Urothelium cell line (cell line): ENCODE results near the gene IGFN1.

Experiments used
- DNase-seq: peaks from one replicate; pipeline ENCODE4 v3.0.0; 2011; ENCODE audit warnings: low spot score, mixed read lengths
- FAIRE-seq: peaks from 2 replicates; lab custom pipeline; 2011; peaks lifted over from hg19 to GRCh38; lab: Jason Lieb, UNC

The IGFN1 gene

GRCh38 chr1:201215531-201216357 is 25.1 kb downstream of the IGFN1 start:
- DNase-seq: no peak
- no peak for FAIRE-seq

GRCh38 chr1:201216395-201217085 is 25.9 kb downstream of the IGFN1 start:
- no peak for FAIRE-seq
- no peak for DNase-seq

DNA sequence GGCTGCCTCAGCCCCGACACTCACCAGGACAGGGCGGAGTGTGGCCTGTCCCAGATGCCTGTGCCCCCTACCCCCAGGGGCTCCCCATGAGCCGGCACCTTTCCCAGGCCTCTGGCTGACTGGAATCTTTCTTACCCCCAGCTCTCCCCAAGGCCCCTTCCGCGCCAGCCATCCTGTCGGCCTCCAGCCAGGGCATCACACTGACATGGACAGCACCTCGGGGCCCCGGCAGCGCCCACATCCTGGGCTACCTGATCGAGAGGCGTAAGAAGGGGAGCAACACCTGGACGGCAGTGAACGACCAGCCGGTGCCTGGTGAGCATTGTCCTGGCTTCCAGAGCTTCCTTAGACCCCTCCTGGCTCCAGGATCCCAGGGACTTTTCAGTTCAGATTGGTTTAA is 26.5 kb downstream of the IGFN1 start:
- FAIRE-seq: no peak
- DNase-seq: no peak

- FAIRE-seq: no peak
- DNase-seq: no peak
These were observed 27.2 kb downstream of the IGFN1 start for GRCh38 chr1:201217851-201218250.

DNA sequence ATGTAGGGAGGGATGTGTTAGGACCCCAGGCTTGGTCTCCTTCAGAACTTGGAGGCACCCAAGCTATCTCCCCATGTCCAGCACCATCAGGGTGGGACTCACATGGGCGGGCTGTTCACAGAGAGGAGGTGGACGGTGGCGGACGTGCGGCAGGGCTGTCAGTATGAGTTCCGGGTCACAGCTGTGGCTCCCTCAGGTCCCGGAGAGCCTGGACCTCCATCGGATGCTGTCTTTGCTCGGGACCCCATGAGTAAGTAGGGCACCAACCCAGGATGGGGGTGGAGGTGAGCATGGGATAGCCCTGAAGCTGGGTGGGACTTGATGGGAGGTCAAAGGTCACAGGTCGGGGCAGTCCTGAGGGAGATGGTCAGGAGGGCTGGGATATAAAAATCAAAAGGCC is 27.8 kb downstream of the IGFN1 start:
- no peak for FAIRE-seq
- no peak for DNase-seq

DNA sequence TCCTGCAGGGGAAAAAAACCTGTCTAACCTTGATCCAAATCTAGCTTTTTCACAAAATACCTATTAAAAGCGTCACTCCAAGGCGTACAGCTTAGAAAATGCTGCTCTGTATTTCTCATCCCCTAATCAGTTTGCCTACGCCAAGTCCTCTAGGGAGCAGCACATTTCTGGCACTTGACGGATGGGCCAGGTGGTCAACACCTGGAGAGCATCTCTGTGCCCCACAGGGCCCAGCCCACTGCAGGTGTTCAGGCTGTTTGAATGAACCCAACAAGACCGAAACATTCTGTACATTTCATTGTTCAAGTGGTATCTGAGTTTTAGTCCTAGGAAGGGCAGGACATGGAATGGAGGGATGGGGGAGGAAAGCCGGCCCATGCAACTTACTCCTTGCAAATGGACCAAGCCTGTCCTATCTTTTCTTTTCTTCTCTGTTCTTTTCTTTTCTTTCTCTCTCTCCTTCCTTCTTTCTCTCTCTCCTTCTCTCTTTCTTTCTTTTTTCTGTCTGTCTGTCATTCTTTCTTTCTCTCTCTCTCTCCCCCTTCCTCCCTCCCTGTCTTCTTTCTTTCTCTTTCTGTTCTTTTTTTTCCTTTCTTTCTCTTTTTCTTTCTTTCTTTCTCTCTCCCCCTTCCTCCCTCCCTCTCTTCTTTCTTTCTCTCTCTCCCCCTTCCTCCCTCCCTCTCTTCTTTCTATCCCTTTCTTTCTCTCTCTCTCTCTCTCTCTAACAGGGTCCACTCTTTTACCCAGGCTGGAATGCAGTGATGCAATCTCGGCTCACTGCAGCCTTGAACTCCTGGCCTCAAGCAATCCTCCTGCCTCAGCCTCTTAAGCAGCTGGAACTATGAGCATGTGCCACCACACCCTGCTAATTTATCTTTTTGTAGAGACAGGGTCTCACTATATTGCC is 29.1 kb downstream of the IGFN1 start:
- DNase-seq (no peak), FAIRE-seq (no peak)

- no peak for DNase-seq
- FAIRE-seq: no peak
These were observed 29.7 kb downstream of the IGFN1 start for GRCh38 chr1:201220388-201220715.

- DNase-seq: no peak
- FAIRE-seq: no peak
These were observed 30.7 kb downstream of the IGFN1 start for GRCh38 chr1:201221201-201221846.

GRCh38 chr1:201222125-201222524 is 31.5 kb downstream of the IGFN1 start:
- no peak for DNase-seq
- no peak for FAIRE-seq

DNA sequence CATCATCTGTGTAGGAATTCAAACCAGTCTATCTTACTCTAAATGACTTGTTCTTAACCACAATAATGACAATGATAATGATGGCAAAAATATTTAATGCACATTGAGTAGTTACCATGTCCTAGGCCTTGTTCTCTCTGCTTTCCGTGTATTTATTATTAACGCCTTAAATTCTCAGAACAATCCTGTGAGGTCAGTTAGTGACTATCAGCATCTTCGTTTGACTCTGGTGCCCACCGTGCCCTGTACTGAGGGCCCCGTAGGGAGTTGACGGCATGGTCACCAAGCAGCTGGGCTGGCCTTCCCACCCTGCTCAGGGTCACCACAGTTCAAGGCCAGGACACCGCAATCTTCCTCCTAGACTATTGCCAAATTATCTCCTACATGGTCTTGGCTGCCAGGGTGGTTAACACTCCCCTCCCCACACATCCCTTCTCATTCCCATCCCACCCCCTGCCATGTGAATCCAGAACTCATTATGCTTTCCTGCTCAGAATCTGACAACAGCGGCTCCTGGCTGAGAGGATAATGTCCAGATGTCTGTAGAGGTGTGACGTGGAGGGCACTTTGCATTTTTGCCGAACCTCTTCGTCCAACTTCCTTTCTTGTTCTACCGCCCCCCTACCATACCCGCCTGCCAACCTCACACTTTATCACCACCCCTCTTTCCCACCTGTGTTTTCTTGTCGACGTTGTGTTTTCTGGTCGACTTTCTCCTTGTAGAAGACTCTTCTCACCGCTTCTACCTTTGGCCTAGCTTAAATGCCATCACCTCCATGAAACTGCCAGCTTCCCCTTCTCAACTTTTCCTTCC is 33.4 kb downstream of the IGFN1 start:
- FAIRE-seq: no peak

DNA sequence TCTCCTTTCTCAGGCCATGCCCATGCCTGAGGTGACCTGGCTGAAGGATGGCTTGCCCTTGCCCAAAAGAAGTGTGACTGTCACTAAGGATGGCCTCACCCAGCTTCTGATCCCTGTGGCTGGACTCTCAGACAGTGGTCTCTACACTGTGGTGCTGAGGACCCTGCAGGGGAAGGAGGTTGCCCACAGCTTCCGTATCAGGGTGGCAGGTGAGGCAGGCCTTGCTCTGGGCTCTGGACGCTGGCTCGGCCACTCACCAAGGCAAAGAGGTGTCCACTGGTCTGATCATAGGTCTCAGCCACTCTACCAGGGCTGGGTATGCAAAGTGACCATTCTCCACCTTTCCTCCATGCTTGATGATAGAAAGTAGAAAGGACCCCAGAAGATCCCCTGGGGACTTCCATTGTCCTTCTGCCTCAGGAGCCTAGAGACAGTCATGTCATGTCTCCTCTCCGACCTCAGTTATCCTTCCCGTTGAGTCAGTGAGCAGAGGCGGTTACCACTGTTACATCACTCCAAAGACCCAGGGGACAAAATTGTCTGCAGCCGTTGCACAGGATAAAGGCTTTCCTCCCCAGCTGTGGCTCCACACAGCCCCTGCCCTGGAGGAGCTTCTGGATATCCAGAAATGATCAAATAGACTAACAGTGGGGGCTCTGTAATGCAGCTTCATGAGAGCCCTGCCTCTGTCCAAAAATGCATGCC is 34.2 kb downstream of the IGFN1 start:
- DNase-seq (no peak), FAIRE-seq (no peak)

More for the DNA sequence above, 33.4 kb downstream of the IGFN1 start:
- no peak for DNase-seq

DNA sequence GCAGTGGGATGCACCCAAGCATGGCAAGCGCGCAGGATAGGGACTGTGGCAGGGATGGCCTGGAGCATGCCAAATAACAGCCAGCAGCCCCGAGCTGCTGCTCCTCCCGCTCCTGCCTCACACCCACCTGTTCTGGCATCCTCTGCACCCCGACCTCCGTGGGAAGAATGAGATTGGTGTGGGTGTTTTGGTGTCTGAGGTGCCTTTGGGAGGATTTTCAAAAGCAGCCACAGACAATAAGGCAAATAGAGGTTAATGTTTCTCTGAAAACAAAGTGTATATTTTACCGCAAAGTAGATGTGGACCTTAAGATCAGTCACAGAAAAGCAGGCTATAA is 35.5 kb downstream of the IGFN1 start:
- no peak for DNase-seq
- FAIRE-seq: no peak

DNA sequence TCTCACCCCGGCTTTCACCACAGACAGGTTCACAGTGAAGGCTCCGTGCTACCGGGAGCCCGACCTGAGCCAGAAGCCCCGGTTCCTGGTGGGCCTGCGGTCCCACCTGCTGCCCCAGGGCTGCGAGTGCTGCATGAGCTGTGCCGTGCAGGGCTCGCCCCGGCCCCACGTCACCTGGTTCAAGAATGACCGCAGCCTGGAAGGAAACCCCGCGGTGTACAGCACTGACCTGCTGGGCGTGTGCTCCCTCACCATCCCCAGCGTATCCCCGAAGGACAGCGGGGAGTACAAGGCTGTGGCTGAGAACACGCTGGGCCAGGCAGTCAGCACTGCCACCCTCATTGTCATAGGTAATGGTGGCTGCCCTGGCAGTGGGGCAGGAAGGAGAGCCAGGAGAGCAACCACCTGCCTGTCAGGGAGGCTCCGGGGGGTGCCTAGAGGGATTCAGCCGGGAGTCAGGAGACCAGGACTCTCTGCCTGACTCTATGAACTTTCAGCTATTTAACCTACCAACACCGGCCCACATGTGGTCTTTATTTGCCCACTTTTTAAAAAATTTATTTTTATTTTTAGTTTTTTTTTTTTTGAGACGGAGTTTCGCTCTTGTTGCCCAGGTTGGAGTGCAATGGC is 36.4 kb downstream of the IGFN1 start:
- no peak for DNase-seq
- FAIRE-seq: no peak

DNA sequence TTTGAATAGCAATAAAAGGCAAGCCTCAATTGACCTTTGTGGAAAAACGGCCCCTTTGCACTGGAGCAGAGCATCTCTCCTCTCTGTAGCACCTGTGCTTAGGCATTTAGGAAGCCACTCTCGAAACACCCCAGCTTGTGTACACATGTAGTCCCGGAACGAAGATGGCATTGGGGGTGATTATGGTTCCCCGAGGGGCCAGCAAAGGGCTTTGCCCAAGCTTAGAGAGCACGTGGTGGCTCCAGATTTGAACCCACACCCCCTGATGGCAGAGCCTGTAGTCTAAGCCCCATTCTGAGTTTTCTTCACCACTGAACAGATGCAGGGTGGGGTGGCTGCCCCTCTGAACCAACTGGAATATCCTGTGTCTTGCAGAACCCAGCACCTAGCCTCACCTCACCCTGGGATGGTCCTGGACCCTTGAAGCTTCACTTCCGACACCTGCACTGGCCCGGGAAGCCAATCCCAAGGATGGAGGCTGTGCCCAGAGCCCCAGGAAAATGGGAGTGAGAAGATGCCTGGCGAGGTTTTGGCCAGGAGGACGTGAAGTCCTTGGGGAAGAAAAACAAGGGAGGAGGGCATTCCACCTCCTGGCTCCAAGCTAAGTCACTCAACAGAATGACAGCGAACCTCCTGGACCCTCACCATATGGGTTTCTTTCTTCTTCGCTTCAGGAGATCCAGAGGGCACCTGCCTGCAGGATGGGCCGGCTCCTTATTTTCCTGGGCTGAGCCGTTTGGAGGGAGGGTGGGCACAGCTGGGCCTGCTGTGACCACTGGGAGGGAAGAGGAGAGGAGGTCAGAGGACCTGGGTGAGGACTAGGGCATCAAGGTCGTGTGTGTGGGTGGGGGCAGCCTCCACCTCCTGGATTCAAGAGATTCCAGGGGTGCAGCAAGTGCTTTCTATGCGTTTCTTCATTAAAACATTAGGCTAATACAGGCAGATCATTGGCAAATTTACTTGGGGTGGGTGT is 37.7 kb downstream of the IGFN1 start:
- no peak for DNase-seq

GRCh38 chr1:201229095-201229494 is 38.5 kb downstream of the IGFN1 start:
- FAIRE-seq (no peak), DNase-seq (no peak)

More for the DNA sequence above, 37.7 kb downstream of the IGFN1 start:
- no peak for FAIRE-seq

- FAIRE-seq: no peak
These were observed 39.4 kb downstream of the IGFN1 start for GRCh38 chr1:201229771-201230635.

GRCh38 chr1:201230676-201231075 is 40.1 kb downstream of the IGFN1 start:
- no peak for DNase-seq
- no peak for FAIRE-seq

More at GRCh38 chr1:201229771-201230635, 39.4 kb downstream of the IGFN1 start:
- DNase-seq: no peak
